B cell (primary cell): Measurements from ENCODE around the gene EFNB2. TPM values are rescaled to one million over a fixed set of nuclear protein-coding genes. Genes with fewer than 3 reads are reported as not detected.

ENCODE experiments used
- ATAC-seq: fragments of 200-7000 bp; cut with Tn5 transposase; one replicate; pipeline ENCODE4 v1.10.0; 2021; ENCODE audit warnings: low read depth, mild to moderate bottlenecking, moderate number of reproducible peaks, moderate library complexity
- CTCF ChIA-PET: fragments of 350-600 bp; sonication (Branson Sonifier 250); formaldehyde crosslinking; loops from one replicate; lab custom pipeline; 2021; ENCODE audit warnings: antibody characterized with exemption, inconsistent platforms; lab: Charles Lee
- POLR2A ChIA-PET: fragments of 350-600 bp; sonication (Branson Sonifier 250); formaldehyde crosslinking; loops from one replicate; lab custom pipeline; 2021; ENCODE audit warnings: antibody characterized with exemption; lab: Charles Lee
- DNase-seq: peaks from one replicate; pipeline ENCODE4 v3.0.0; 2013
- H2AFZ ChIP-seq: 2 replicates; pipeline ENCODE4 v1.6.1; 2012; ENCODE audit warnings: mild to moderate bottlenecking, low read depth, low read length; ENCODE audit not compliant: insufficient read depth, poor library complexity, severe bottlenecking
- H3K27ac ChIP-seq, 2 donors: 1 replicate in 1 of 2; 2 replicates in 1 of 2; pipeline ENCODE4 v1.5.1; 2012 to 2013; ENCODE audit warnings: low read length in 2 of 2, mild to moderate bottlenecking in 2 of 2, moderate library complexity in 1 of 2
- H3K27me3 ChIP-seq, 4 experiments: fragments of 200-600 bp in 1 of 4; sonication (generic) in 1 of 4; replicated peaks in 1 of 4; 1 replicate in 2 of 4; 2 replicates in 2 of 4; pipeline versions ENCODE4 v1.6.1 to v1.7.0; 2013 to 2016; ENCODE audit warnings: low read length in 3 of 4, mild to moderate bottlenecking in 2 of 4, mixed read lengths in 1 of 4, moderate library complexity in 1 of 4; ENCODE audit not compliant: insufficient read depth in 4 of 4, control insufficient read depth in 3 of 4; ENCODE audit errors: control extremely low read depth in 1 of 4
- H3K36me3 ChIP-seq, 2 experiments: replicated peaks in 1 of 2; 1 replicate in 1 of 2; 2 replicates in 1 of 2; pipeline versions ENCODE4 v1.6.1 to v1.7.1; 2013; ENCODE audit warnings: low read length in 1 of 2; ENCODE audit not compliant: insufficient read depth in 2 of 2, control insufficient read depth in 1 of 2; ENCODE audit errors: control extremely low read depth in 1 of 2, extremely low read depth in 1 of 2
- H3K4me1 ChIP-seq, 2 donors: fragments of 200-600 bp in 1 of 2; sonication (generic) in 1 of 2; 1 replicate in 1 of 2; 2 replicates in 1 of 2; pipeline versions ENCODE4 v1.5.1 to v1.6.1; 2013 to 2017; ENCODE audit warnings: low read length in 2 of 2; ENCODE audit not compliant: control insufficient read depth in 2 of 2, insufficient read depth in 2 of 2
- H3K4me2 ChIP-seq: replicated peaks from 2 replicates; pipeline ENCODE3; 2012; ENCODE audit warnings: mild to moderate bottlenecking, low read depth, low read length; ENCODE audit not compliant: poor library complexity, severe bottlenecking
- H3K4me3 ChIP-seq, 5 experiments: fragments of 200-600 bp in 1 of 5; sonication (generic) in 1 of 5; 1 replicate in 3 of 5; 2 replicates in 2 of 5; pipeline versions ENCODE4 v1.5.1 to v1.7.0; 2011 to 2016; ENCODE audit warnings: low read length in 4 of 5, mild to moderate bottlenecking in 4 of 5, low read depth in 2 of 5, control low read depth in 1 of 5, moderate library complexity in 1 of 5; ENCODE audit not compliant: insufficient read depth in 1 of 5; ENCODE audit errors: control extremely low read depth in 1 of 5, extremely low read depth in 1 of 5
- H3K79me2 ChIP-seq: fragments of 200-600 bp; sonication (generic); one replicate; pipeline ENCODE4 v1.6.0; 2016; ENCODE audit warnings: low read length; ENCODE audit not compliant: control insufficient read depth, insufficient read depth
- H3K9ac ChIP-seq: fragments of 200-600 bp; sonication (generic); 2 replicates; pipeline ENCODE4 v1.6.1; 2017; ENCODE audit warnings: mild to moderate bottlenecking, low read length, moderate library complexity
- H3K9me3 ChIP-seq, 3 donors: one replicate each; pipeline versions ENCODE4 v1.6.1 to v1.7.1; 2013; ENCODE audit warnings: low read length in 2 of 3; ENCODE audit not compliant: control insufficient read depth in 2 of 3, insufficient read depth in 1 of 3; ENCODE audit errors: control extremely low read depth in 1 of 3
- H4K20me1 ChIP-seq: 2 replicates; pipeline ENCODE4 v1.6.0; 2012; ENCODE audit warnings: mild to moderate bottlenecking, low read length; ENCODE audit not compliant: insufficient read depth, control insufficient read depth, poor library complexity, severe bottlenecking
- H3K27ac Mint-ChIP-seq: one replicate; pipeline ENCODE4 v1.8.0; 2021; ENCODE audit warnings: mixed read lengths
- H3K27me3 Mint-ChIP-seq: one replicate; pipeline ENCODE4 v1.8.0; 2021; ENCODE audit warnings: mixed read lengths
- H3K4me1 Mint-ChIP-seq: one replicate; pipeline ENCODE4 v1.8.0; 2021; ENCODE audit warnings: mixed read lengths
- H3K4me3 Mint-ChIP-seq: one replicate; pipeline ENCODE4 v1.8.0; 2021; ENCODE audit warnings: mixed read lengths
- H3K9me3 Mint-ChIP-seq: one replicate; pipeline ENCODE4 v1.8.0; 2022; ENCODE audit warnings: mixed read lengths; ENCODE audit not compliant: insufficient read depth
- EZH2 ChIP-seq: IDR thresholded peaks from 2 replicates; pipeline ENCODE4 v1.6.1; 2012; ENCODE audit warnings: borderline replicate concordance, low read depth, mild to moderate bottlenecking, moderate library complexity, low read length; ENCODE audit not compliant: insufficient read depth, poor library complexity, severe bottlenecking
- WGBS: methylation state at CpG from one replicate; pipeline ENCODE4 v1.1.5; 2013; ENCODE audit warnings: missing lambda C conversion rate; ENCODE audit not compliant: insufficient coverage; 5-methylcytosine and 5-hydroxymethylcytosine counted together
- intact Hi-C: fragments of 100-400 bp; cut with micrococcal nuclease; formaldehyde crosslinking; loops from one replicate; pipeline ENCODE4 v1.10.0; 2022
- polyA plus RNA-seq: library from polyadenylated mRNA; depleted of rRNA; stranded (reverse); fragments of >200 nt; gene quantifications from 2 replicates; pipeline ENCODE4 v1.2.3, GENCODE V29; 2012
- total RNA-seq, 2 donors: library from RNA; stranded (reverse); fragments of 120-200 nt in 1 of 2; gene quantifications; 1 replicate in 1 of 2; 2 replicates in 1 of 2; pipeline versions ENCODE4 v1.2.3 to v1.2.4, GENCODE V29; 2013 to 2022
- TF ChIP-seq, protein P1 (sequence below): fragments of 200-600 bp; IDR thresholded peaks from one replicate; pipeline ENCODE4 v1.8.0; 2022; ENCODE audit warnings: antibody characterized with exemption, mild to moderate bottlenecking

The EFNB2 gene
- total and polyA plus RNA-seq, 2 donors (not counting 1 experiment from before 2014, with no cell fraction given) = 0.04 to 1.2 TPM

DNA sequence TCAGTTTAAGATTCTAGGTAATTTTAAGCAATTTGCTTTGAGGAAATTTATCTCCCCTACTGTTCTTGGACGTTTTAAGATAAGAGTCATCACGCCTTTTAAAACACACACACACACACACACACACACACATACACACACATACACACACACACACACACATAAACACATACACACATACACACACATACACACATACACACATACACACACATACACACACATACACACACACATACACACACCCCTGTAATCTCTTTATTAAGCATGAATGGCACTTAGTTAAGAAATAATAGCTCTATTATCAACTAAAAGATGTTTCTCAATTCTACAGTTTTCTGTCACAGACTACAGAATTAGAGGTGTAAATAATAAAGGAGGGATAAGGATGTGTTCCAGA lies 49.2 kb downstream of the EFNB2 start:
- 90% methylated on average over 2 of the region's 2 CpGs for WGBS

DNA sequence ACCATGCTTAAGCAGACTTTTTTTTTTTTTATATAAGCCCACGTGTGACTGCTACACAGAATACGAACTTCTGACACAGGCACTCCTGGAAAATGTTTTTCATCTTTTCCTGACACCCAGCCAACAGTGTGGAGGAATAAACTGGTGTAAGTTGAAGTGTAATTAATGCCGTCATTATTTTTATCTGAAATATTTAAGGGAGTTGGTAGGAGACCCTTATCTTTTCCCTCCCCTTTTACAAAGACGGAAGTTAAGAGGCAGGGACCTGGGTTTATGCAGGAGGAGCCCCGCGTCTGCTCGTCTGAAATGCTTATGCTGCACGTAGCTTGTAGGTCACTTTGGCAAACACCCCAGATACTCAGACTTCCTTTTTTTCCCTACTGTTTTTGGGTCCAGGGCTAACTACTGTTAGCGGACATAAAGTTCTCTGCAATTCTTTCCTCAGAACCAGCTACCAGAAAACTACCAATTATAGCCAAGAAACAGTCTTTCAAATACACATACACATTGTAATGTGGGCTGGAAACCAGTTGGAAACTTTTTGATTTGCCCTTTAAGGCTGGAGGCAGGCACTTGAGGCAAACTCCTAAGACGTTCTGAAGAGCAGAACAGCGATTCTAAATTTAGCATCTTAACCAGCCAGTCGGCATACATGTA lies 50.8 kb downstream of the EFNB2 start:
- Histone ChIP-seq H3K4me2 (no peak overlapping the region), H3K4me3 (no peak overlapping the region), H3K79me2 (no peaks in the 10 kb centered on the region), H3K4me1 (no peaks in the 10 kb centered on the region), H3K27ac (no peak overlapping the region), H4K20me1 (no peaks in the 10 kb centered on the region), H3K36me3 (no peaks in the 10 kb centered on the region), H3K27me3 (peaks cover 0 to 7% (median 4%) of the 10 kb centered on the region in 4 experiments), H3K9ac (no peak overlapping the region), H3K9me3 (peaks cover 0 to 6% (median 0%) of the 10 kb centered on the region in 3 donors), H2AFZ (no peak overlapping the region)
- no peak for TF ChIP-seq EZH2
- TF ChIP-seq, protein P1, sequence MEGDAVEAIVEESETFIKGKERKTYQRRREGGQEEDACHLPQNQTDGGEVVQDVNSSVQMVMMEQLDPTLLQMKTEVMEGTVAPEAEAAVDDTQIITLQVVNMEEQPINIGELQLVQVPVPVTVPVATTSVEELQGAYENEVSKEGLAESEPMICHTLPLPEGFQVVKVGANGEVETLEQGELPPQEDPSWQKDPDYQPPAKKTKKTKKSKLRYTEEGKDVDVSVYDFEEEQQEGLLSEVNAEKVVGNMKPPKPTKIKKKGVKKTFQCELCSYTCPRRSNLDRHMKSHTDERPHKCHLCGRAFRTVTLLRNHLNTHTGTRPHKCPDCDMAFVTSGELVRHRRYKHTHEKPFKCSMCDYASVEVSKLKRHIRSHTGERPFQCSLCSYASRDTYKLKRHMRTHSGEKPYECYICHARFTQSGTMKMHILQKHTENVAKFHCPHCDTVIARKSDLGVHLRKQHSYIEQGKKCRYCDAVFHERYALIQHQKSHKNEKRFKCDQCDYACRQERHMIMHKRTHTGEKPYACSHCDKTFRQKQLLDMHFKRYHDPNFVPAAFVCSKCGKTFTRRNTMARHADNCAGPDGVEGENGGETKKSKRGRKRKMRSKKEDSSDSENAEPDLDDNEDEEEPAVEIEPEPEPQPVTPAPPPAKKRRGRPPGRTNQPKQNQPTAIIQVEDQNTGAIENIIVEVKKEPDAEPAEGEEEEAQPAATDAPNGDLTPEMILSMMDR = no peak
- Mint-ChIP-seq H3K9me3 (no peaks in the 10 kb centered on the region), H3K27ac (no peak overlapping the region), H3K4me1 (peaks cover 10% of the 10 kb centered on the region), H3K4me3 (no peak overlapping the region), H3K27me3 (peaks cover 19% of the 10 kb centered on the region)
- intact Hi-C loops = no loop called here
- 4% methylated on average over 3 of the region's 12 CpGs for WGBS
- DNase-seq (no peak), ATAC-seq (no peak)
- CTCF ChIA-PET = no interaction called here
- POLR2A ChIA-PET = no interaction called here

More for the DNA sequence above, 49.2 kb downstream of the EFNB2 start:
- Histone ChIP-seq H3K27ac (no peak overlapping the region), H3K4me2 (no peak overlapping the region), H3K4me3 (no peak overlapping the region), H3K4me1 (peaks cover 4 to 6% of the 10 kb centered on the region in 2 donors), H3K9ac (no peak overlapping the region), H3K36me3 (no peaks in the 10 kb centered on the region), H3K27me3 (peaks cover 0 to 12% (median 4%) of the 10 kb centered on the region in 4 experiments), H3K79me2 (no peaks in the 10 kb centered on the region), H3K9me3 (peaks cover 0 to 3% (median 0%) of the 10 kb centered on the region in 3 donors), H2AFZ (no peak overlapping the region), H4K20me1 (no peaks in the 10 kb centered on the region)
- DNase-seq (no peak), ATAC-seq (no peak)
- Mint-ChIP-seq H3K27me3 (peaks cover 25% of the 10 kb centered on the region), H3K4me3 (no peak overlapping the region), H3K9me3 (no peaks in the 10 kb centered on the region), H3K27ac (no peak overlapping the region), H3K4me1 (peaks cover 20% of the 10 kb centered on the region)
- CTCF ChIA-PET = no interaction called here
- POLR2A ChIA-PET = no interaction called here
- TF ChIP-seq, protein P1 = no peak
- TF ChIP-seq EZH2 = no peak
- intact Hi-C loops = no loop called here
